Spleen (tissue), 11 donors: Measurements from ENCODE around the gene TSSC4. TPM values are rescaled to one million over a fixed set of nuclear protein-coding genes. Genes with fewer than 3 reads are reported as not detected.

Source experiments
- DNase-seq: peaks from one replicate; pipeline ENCODE4 v3.0.0-alpha.2; 2020
- H3K27ac ChIP-seq, 8 donors: fragments of 200-600 bp; sonication (generic) in 7 of 8; 1 replicate in 4 of 8; 2 replicates in 4 of 8; pipeline versions ENCODE4 v1.5.0 to v1.8.0; 2016 to 2021; ENCODE audit warnings: inconsistent platforms in 4 of 8, mild to moderate bottlenecking in 4 of 8, moderate library complexity in 1 of 8
- H3K27me3 ChIP-seq, 7 donors: fragments of 200-600 bp; sonication (generic) in 6 of 7; replicated peaks in 1 of 7; 1 replicate in 4 of 7; 2 replicates in 3 of 7; pipeline versions ENCODE4 v1.5.0 to v1.8.0; 2016 to 2021; ENCODE audit warnings: inconsistent platforms in 3 of 7, mild to moderate bottlenecking in 1 of 7
- H3K36me3 ChIP-seq, 6 donors: fragments of 200-600 bp; sonication (generic) in 5 of 6; 1 replicate in 4 of 6; 2 replicates in 2 of 6; pipeline versions ENCODE4 v1.5.0 to v1.8.0; 2016 to 2021; ENCODE audit warnings: inconsistent platforms in 2 of 6
- H3K4me1 ChIP-seq, 6 donors: fragments of 200-600 bp; sonication (generic) in 5 of 6; 1 replicate in 3 of 6; 2 replicates in 3 of 6; pipeline versions ENCODE4 v1.5.0 to v1.8.0; 2016 to 2021; ENCODE audit warnings: inconsistent platforms in 3 of 6
- H3K4me3 ChIP-seq, 8 donors: fragments of 200-600 bp; sonication (generic) in 7 of 8; 1 replicate in 4 of 8; 2 replicates in 4 of 8; pipeline versions ENCODE4 v1.5.0 to v1.8.0; 2016 to 2021; ENCODE audit warnings: inconsistent platforms in 4 of 8, mild to moderate bottlenecking in 4 of 8, moderate library complexity in 2 of 8
- H3K9me3 ChIP-seq, 8 donors: fragments of 200-600 bp; sonication (generic) in 7 of 8; 1 replicate in 4 of 8; 2 replicates in 4 of 8; pipeline versions ENCODE4 v1.5.0 to v1.8.0; 2016 to 2021; ENCODE audit warnings: inconsistent platforms in 4 of 8
- CTCF ChIP-seq, 11 experiments: fragments of 200-600 bp in 7 of 11; fragments of 450-650 bp in 4 of 11; sonication (generic) in 4 of 11; IDR thresholded peaks in 8 of 11; conservative IDR thresholded peaks in 3 of 11; 1 replicate in 7 of 11; 2 replicates in 4 of 11; pipeline versions ENCODE4 v1.4.0 to v1.8.0; 2016 to 2021; ENCODE audit warnings: antibody characterized with exemption in 11 of 11, inconsistent platforms in 4 of 11, mild to moderate bottlenecking in 1 of 11
- POLR2A ChIP-seq, 3 donors: fragments of 450-650 bp; IDR thresholded peaks; one replicate each; pipeline ENCODE4 v1.5.1; 2017; ENCODE audit warnings: antibody characterized with exemption in 3 of 3, mild to moderate bottlenecking in 1 of 3
- POLR2AphosphoS5 ChIP-seq, 3 donors: sonication (generic); formaldehyde crosslinking; IDR thresholded peaks; one replicate each; pipeline ENCODE4 v1.5.1; 2017; ENCODE audit warnings: antibody characterized with exemption in 3 of 3
- WGBS, 5 donors: extraction: QIAGEN DNeasy Blood & Tissue Kit in 3 of 5; methylation state at CpG; one replicate each; pipeline versions ENCODE4 v1.1.5 to v1.1.7; 2013 to 2018; 5-methylcytosine and 5-hydroxymethylcytosine counted together
- intact Hi-C: fragments of 100-400 bp; cut with DNase I; formaldehyde crosslinking; loops from one replicate; pipeline ENCODE4 v1.15.0; 2023; ENCODE audit warnings: low total_unique reads
- polyA plus RNA-seq, 3 donors: library from polyadenylated mRNA; stranded (reverse); fragments of 200-250 nt; gene quantifications; one replicate each; pipeline ENCODE4 v1.2.1, GENCODE V29; 2013
- total RNA-seq, 7 donors: library from RNA; depleted of rRNA in 3 of 7; stranded (reverse); fragments of >200 nt in 3 of 7; fragmentation: NEBNext Ultra II Directional in 4 of 7; extraction: Animal tissue kit (Norgen Biotek cat#: 25700) in 4 of 7; gene quantifications; one replicate each; pipeline versions ENCODE4 v1.1.0 to v1.2.1, GENCODE V29; 2016 to 2021
- donor health status: healthy with polysubstance abuse.
- donor health status: DM: no; HTN: no; CAD: no; lungs with moderate emphysema.
- donor health status: DM: no; HTN: no; CAD: no.
- donor health status: Bipolar disorder and iron deficiency.
- donor health status: healthy.
- donor health status: DM: no; HTN: no; CAD: no.
- donor health status: DM: yes; HTN: yes; CAD: no.

Gene TSSC4
- total and polyA plus RNA-seq, 10 donors, result 28.7 to 94.4 (median 43.7) TPM

DNA sequence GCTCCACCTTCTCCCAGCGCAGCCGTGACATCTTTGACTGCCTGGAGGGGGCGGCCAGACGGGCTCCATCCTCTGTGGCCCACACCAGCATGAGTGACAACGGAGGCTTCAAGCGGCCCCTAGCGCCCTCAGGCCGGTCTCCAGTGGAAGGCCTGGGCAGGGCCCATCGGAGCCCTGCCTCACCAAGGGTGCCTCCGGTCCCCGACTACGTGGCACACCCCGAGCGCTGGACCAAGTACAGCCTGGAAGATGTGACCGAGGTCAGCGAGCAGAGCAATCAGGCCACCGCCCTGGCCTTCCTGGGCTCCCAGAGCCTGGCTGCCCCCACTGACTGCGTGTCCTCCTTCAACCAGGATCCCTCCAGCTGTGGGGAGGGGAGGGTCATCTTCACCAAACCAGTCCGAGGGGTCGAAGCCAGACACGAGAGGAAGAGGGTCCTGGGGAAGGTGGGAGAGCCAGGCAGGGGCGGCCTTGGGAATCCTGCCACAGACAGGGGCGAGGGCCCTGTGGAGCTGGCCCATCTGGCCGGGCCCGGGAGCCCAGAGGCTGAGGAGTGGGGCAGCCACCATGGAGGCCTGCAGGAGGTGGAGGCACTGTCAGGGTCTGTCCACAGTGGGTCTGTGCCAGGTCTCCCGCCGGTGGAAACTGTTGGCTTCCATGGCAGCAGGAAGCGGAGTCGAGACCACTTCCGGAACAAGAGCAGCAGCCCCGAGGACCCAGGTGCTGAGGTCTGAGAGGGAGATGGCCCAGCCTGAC lies 2.5 kb downstream of the TSSC4 start:
- Histone ChIP-seq H3K27ac (no peak overlapping the region), H3K27me3 (no peaks in the 10 kb centered on the region), H3K36me3 (peaks cover 0 to 40% (median 32%) of the 10 kb centered on the region in 6 donors), H3K4me1 (peaks cover 9 to 52% (median 34%) of the 10 kb centered on the region in 6 donors), H3K9me3 (no peaks in the 10 kb centered on the region), H3K4me3 (no peak overlapping the region)
- DNase-seq, result peak; percentile 84
- TF ChIP-seq POLR2AphosphoS5 (IDR thresholded peaks at IDR 0.05), result peak in 2 of 3 donors; percentile 5 to 55
- no peak for TF ChIP-seq POLR2A (IDR thresholded peaks at IDR 0.05)
- intact Hi-C loops, result loop anchor here (5.0 kb wide), 1 partner anchor 96 kb away; no protein-coding TSS in a partner anchor
- WGBS, 5 donors, result 88 to 96% (median 91%) methylated on average over 17 to 31 of the region's 31 CpGs

DNA sequence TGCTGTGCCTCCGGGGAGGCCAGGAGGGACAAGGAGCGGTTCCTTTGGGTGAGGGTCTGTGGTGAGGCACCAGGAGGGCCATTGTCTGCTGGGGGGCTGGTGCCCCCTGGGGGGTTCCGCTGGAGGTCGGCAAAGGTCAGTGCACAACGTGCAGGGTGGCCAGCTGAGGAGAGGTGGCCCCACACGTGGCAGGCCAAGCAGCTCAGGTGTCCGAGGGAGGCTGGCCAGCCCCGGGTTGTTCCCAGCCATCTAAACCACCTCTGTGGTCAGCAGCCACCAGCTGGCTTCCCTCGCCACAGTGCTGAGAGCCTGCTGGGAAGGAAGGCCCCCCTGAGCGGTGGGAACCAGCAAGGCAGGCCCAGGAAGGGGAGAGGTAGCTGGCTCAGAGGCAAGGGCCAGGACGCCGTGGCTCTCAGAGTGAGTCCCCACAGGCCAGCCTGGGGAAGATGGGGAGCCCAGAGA lies 4.2 kb downstream of the TSSC4 start:
- no peaks in the 10 kb centered on the region for H3K27me3 ChIP-seq
- no peak for DNase-seq
- H3K4me1 ChIP-seq, result peaks cover 9 to 35% (median 19%) of the 10 kb centered on the region in 6 donors

DNA sequence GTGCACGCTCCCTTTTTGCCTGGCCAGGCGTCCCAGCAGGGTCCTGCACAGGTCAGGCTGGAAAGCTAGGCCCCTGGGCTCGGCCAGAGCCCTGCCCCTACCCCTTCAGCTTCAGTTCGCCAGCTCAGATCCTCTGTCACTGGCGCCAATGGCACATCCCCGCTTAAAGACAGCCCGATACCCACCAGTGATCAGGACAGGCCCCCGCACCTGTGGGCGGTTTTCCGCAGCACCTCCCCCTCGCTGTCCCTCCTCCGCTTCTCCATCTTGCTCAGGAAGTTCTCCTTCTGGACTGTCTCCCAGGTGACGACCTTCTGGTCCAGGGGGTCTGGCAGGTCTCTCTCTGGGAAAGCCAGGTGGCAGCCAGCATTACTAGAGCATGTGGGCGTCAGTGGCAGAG lies 5.9 kb downstream of the TSSC4 start:
- Histone ChIP-seq H3K9me3 (no peaks in the 10 kb centered on the region), H3K36me3 (peaks cover 0 to 30% (median 27%) of the 10 kb centered on the region in 6 donors), H3K27ac (no peak overlapping the region), H3K27me3 (peaks cover 0 to 3% (median 0%) of the 10 kb centered on the region in 7 donors), H3K4me1 (peaks cover 8 to 27% (median 13%) of the 10 kb centered on the region in 6 donors), H3K4me3 (no peak overlapping the region)
- intact Hi-C loops, result no loop called here
- DNase-seq, result no peak
- TF ChIP-seq POLR2AphosphoS5 (IDR thresholded peaks at IDR 0.05), result no peak
- TF ChIP-seq POLR2A (IDR thresholded peaks at IDR 0.05), result no peak
- TF ChIP-seq CTCF (IDR thresholded peaks at IDR 0.05 in 8 of 11, conservative IDR thresholded peaks at IDR 0.05 in 3 of 11), result no peak
- 84 to 93% (median 88%) methylated on average over 14 of the region's 14 CpGs for WGBS, 5 donors

More for the DNA sequence above, 4.2 kb downstream of the TSSC4 start:
- no peak overlapping the region for H3K4me3 ChIP-seq
- no peak overlapping the region for H3K27ac ChIP-seq
- WGBS, 5 donors, result 68 to 88% (median 77%) methylated on average over 10 to 12 of the region's 12 CpGs
- H3K36me3 ChIP-seq, result peaks cover 0 to 30% (median 27%) of the 10 kb centered on the region in 6 donors
- intact Hi-C loops, result loop anchor here (5.0 kb wide), 1 partner anchor 97 kb away; no protein-coding TSS in a partner anchor
- H3K9me3 ChIP-seq, result no peaks in the 10 kb centered on the region
- no peak for TF ChIP-seq CTCF (IDR thresholded peaks at IDR 0.05 in 8 of 11, conservative IDR thresholded peaks at IDR 0.05 in 3 of 11)
- TF ChIP-seq POLR2AphosphoS5 (IDR thresholded peaks at IDR 0.05), result peak; percentile 25 to 68 (median 36)
- TF ChIP-seq POLR2A (IDR thresholded peaks at IDR 0.05), result no peak

- H3K9me3 ChIP-seq, result no peaks in the 10 kb centered on the region
- DNase-seq, result no peak
- peaks cover 0 to 28% (median 27%) of the 10 kb centered on the region in 6 donors for H3K36me3 ChIP-seq
- H3K27ac ChIP-seq, result no peak overlapping the region
- intact Hi-C loops, result no loop called here
- H3K4me1 ChIP-seq, result peaks cover 4 to 22% (median 8%) of the 10 kb centered on the region in 6 donors
- H3K27me3 ChIP-seq, result peaks cover 0 to 3% (median 0%) of the 10 kb centered on the region in 7 donors
- TF ChIP-seq CTCF (IDR thresholded peaks at IDR 0.05 in 8 of 11, conservative IDR thresholded peaks at IDR 0.05 in 3 of 11) (no peak), POLR2A (IDR thresholded peaks at IDR 0.05) (no peak), POLR2AphosphoS5 (IDR thresholded peaks at IDR 0.05) (no peak)
- no peak overlapping the region for H3K4me3 ChIP-seq
- WGBS, 5 donors, result 87 to 90% (median 87%) methylated on average over 16 to 24 of the region's 24 CpGs
These were observed 6.4 kb downstream of the TSSC4 start for GRCh38 chr11:2406878-2407410.
